ENCODE data around the gene TIMM17B. TPM values are rescaled to one million over a fixed set of nuclear protein-coding genes. Genes with fewer than 3 reads are reported as not detected.
A peak's percentile ranks its signal among the peaks of the same experiment; 100 is the strongest.

The TIMM17B gene
- total RNA-seq, 4 donors from 2014 or later: 26.7 to 61.3 (median 43.7) TPM

DNA sequence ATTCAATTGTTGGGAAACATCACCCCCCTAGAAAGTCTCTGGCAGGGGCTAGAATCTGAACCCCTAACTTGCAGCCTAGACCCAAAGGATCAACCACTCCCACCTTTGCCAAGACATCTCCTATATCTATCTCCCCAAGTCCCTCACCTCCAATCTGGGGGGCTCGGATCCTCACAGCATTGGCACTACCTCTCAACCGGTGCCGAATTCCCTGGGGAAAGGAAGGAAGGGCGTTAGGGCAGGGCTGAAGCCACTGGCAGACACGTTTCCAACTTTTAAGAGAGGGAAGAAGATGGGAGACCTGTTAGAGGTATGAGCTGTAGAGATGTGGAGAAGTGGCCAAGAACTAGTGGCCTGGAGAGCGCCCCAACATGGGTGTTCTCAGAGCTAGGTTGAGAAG is 2.7 kb downstream of the TIMM17B start:
- peaks cover 0 to 33% (median 9%) of the 10 kb centered on the region in 4 donors for H3K4me1 ChIP-seq
- in situ Hi-C loops (cut with MboI; ENCODE audit: low pct_ligation_motif_present in 1 of 4, low pct_unique_long_range_greater_than_20kb in 1 of 4, low sequenced_read_pairs in 3 of 4) (no loop called here), intact Hi-C loops (cut with DNase I; ENCODE audit: low total_unique reads) (no loop called here)
- 78% methylated on average over 6 of the region's 6 CpGs; no CpG with 5 or more reads in 1 of the 2 donors for WGBS, 2 donors (ENCODE audit: low coverage in 1 of 2)
- H3K4me3 ChIP-seq: no peak overlapping the region
- H3K36me3 ChIP-seq: no peaks in the 10 kb centered on the region
- no peak overlapping the region for H3K27ac ChIP-seq
- no peak for DNase-seq
- no peaks in the 10 kb centered on the region for H3K27me3 ChIP-seq
- no peaks in the 10 kb centered on the region for H3K9me3 ChIP-seq
- TF ChIP-seq, protein P1, sequence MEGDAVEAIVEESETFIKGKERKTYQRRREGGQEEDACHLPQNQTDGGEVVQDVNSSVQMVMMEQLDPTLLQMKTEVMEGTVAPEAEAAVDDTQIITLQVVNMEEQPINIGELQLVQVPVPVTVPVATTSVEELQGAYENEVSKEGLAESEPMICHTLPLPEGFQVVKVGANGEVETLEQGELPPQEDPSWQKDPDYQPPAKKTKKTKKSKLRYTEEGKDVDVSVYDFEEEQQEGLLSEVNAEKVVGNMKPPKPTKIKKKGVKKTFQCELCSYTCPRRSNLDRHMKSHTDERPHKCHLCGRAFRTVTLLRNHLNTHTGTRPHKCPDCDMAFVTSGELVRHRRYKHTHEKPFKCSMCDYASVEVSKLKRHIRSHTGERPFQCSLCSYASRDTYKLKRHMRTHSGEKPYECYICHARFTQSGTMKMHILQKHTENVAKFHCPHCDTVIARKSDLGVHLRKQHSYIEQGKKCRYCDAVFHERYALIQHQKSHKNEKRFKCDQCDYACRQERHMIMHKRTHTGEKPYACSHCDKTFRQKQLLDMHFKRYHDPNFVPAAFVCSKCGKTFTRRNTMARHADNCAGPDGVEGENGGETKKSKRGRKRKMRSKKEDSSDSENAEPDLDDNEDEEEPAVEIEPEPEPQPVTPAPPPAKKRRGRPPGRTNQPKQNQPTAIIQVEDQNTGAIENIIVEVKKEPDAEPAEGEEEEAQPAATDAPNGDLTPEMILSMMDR (IDR thresholded peaks at IDR 0.05): no peak
- no peak for TF ChIP-seq POLR2A (IDR thresholded peaks at IDR 0.05)

DNA sequence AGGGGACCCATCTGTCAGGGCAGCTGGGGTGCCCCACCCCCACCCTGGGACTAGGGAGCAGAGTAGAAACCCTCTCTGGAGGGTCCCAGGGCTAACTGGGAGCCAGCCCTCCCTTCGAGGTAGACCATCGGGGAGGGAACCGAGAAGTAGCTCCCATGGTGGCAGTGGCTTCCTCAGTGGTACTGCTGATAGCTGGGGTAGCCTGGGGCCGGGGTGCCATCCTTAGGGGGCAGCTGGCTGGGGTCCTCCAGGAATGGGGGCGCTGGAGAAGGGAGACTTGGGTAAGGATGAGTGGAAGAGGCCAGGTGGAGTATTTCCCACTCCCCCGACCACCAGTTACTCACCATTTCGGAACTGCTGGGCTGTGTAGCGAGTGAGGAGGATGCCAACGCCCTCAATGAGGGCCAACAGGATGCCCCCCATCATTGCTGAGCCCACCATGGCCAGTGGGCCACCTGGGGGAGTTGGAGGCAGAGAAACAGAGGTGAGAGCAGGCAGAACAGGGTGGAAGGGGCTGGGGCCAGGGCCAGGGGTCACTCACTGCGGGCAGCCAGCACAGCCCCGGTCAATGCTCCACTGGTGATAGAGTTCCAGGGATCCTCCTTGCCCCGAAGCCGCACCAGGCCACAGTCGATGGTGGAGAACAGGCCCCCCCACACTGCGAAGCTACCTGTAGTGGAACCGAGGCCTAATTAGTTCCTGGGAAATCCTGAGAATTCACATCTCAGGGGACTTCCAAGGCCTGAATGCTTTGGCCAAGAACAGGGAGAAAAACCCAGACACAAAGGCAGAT is 3.8 kb downstream of the TIMM17B start:
- H3K36me3 ChIP-seq: no peaks in the 10 kb centered on the region
- no peak overlapping the region for H3K4me3 ChIP-seq
- TF ChIP-seq POLR2AphosphoS5 (IDR thresholded peaks at IDR 0.05): no peak
- TF ChIP-seq, protein P1 (IDR thresholded peaks at IDR 0.05): no peak
- TF ChIP-seq EP300 (IDR thresholded peaks at IDR 0.05; ENCODE audit: low read depth): no peak
- TF ChIP-seq POLR2A (IDR thresholded peaks at IDR 0.05): no peak
- peaks cover 0 to 22% (median 9%) of the 10 kb centered on the region in 4 donors for H3K4me1 ChIP-seq
- WGBS, 2 donors (ENCODE audit: low coverage in 1 of 2): 86% methylated on average over 16 of the region's 16 CpGs; no CpG with 5 or more reads in 1 of the 2 donors
- in situ Hi-C loops (cut with MboI; ENCODE audit: low pct_ligation_motif_present in 1 of 4, low pct_unique_long_range_greater_than_20kb in 1 of 4, low sequenced_read_pairs in 3 of 4) (no loop called here), intact Hi-C loops (cut with DNase I; ENCODE audit: low total_unique reads) (no loop called here)
- no peaks in the 10 kb centered on the region for H3K9me3 ChIP-seq
- H3K27ac ChIP-seq: no peak overlapping the region
- no peaks in the 10 kb centered on the region for H3K27me3 ChIP-seq
- no peak for DNase-seq

DNA sequence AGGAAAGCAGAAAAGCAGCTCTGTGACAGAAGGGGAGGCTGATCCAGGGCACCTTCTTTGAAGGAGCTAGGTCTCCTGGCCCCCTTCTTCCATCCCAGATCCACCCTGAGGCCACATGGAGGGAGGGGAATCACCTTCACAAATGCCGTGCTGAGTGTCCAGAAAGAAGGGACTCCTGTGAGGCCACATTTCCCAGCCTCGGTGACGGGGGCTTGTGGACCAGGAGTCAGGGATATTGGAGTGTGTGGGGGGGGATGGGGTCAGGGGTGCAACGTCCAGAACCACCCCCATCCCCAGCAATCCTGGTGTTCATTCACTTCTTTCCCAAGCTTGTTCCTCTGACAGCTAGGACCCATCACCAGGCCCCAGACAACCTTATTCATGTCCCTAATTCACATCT is 4.7 kb downstream of the TIMM17B start:
- Histone ChIP-seq H3K4me1 (peaks cover 0 to 22% (median 9%) of the 10 kb centered on the region in 4 donors), H3K27me3 (no peaks in the 10 kb centered on the region), H3K9me3 (no peaks in the 10 kb centered on the region), H3K4me3 (no peak overlapping the region), H3K27ac (no peak overlapping the region), H3K36me3 (no peaks in the 10 kb centered on the region)
- WGBS, 2 donors (ENCODE audit: low coverage in 1 of 2): 69% methylated on average over 4 of the region's 4 CpGs; no CpG with 5 or more reads in 1 of the 2 donors
- TF ChIP-seq POLR2AphosphoS5 (IDR thresholded peaks at IDR 0.05): no peak
- TF ChIP-seq, protein P1 (IDR thresholded peaks at IDR 0.05): no peak
- TF ChIP-seq POLR2A (IDR thresholded peaks at IDR 0.05): no peak
- TF ChIP-seq EP300 (IDR thresholded peaks at IDR 0.05; ENCODE audit: low read depth): no peak
- intact Hi-C loops (cut with DNase I; ENCODE audit: low total_unique reads): no loop called here
- no peak for DNase-seq
- in situ Hi-C loops (cut with MboI; ENCODE audit: low pct_ligation_motif_present in 1 of 4, low pct_unique_long_range_greater_than_20kb in 1 of 4, low sequenced_read_pairs in 3 of 4): no loop called here

DNA sequence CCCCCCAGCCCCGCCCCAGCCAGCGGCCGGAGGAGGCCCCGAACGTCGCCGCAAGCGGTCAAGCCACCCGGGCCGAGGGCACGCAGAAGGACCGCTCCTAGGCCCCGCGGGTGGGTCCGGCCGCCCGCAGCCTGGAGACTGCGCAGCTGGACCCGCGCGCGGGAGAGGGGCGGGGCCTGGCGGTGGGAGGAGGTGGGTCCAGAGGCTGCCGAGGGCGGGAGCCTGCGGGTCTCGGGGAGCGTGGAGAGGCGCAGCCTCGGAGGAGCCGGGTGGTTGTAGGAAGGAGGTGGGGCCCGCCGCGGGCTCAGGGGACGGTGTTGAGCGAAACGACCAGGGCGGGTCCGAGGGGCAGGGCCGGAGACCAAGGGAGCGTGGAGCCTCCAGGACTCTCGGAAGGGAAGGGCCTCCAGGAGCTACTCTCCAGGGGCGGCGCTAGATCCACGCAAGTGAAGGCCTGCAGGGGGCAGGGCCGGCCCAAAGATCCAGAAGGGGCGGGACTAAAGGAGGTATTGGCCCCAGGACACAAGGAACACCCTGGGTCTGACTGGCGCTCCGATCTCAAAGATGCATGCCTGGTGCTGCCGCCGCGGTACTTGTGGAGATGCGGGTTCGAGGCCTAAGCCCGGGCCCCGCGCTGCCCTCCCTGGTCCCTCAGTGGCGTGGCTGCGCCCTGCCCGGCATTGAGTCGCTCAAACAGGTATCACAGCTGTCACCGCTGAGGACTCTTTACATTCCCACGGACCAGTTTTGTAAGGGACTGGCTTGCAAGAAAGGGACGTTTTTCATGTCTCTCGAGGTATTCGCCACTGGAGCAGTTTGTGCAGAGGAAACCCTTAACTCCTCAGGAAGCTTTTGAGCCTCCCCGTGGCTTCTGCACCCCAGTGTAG is 5.9 kb downstream of the TIMM17B start:
- TF ChIP-seq POLR2A (IDR thresholded peaks at IDR 0.05): peak; percentile 54
- no peak for TF ChIP-seq EP300 (IDR thresholded peaks at IDR 0.05; ENCODE audit: low read depth)
- TF ChIP-seq POLR2AphosphoS5 (IDR thresholded peaks at IDR 0.05): peak in 2 of 3 donors; percentile 61 to 69
- TF ChIP-seq, protein P1 (IDR thresholded peaks at IDR 0.05): peak; percentile 36 to 66 (median 38)
- Histone ChIP-seq H3K9me3 (no peaks in the 10 kb centered on the region), H3K36me3 (no peaks in the 10 kb centered on the region), H3K4me3 (peak overlapping the region; percentile 46 to 84 (median 62)), H3K4me1 (peaks cover 0 to 19% (median 9%) of the 10 kb centered on the region in 4 donors), H3K27me3 (no peaks in the 10 kb centered on the region), H3K27ac (peak overlapping the region; percentile 78 to 88 (median 85))
- 48% methylated on average over 58 of the region's 68 CpGs; no CpG with 5 or more reads in 1 of the 2 donors for WGBS, 2 donors (ENCODE audit: low coverage in 1 of 2)
- intact Hi-C loops (cut with DNase I; ENCODE audit: low total_unique reads): no loop called here
- peak; percentile 92 for DNase-seq
- in situ Hi-C loops (cut with MboI; ENCODE audit: low pct_ligation_motif_present in 1 of 4, low pct_unique_long_range_greater_than_20kb in 1 of 4, low sequenced_read_pairs in 3 of 4): no loop called here

Measured in transverse colon (tissue), 4 donors.